ENCODE measurements around the gene STARD3NL. TPM values are rescaled to one million over a fixed set of nuclear protein-coding genes. Genes with fewer than 3 reads are reported as not detected.

The STARD3NL gene
- total and polyA plus RNA-seq, 10 of the 15 experiments (the other 5 are each of a cell fraction or from before 2014, with no cell fraction given): 66.1 to 133 (median 85.7) TPM

DNA sequence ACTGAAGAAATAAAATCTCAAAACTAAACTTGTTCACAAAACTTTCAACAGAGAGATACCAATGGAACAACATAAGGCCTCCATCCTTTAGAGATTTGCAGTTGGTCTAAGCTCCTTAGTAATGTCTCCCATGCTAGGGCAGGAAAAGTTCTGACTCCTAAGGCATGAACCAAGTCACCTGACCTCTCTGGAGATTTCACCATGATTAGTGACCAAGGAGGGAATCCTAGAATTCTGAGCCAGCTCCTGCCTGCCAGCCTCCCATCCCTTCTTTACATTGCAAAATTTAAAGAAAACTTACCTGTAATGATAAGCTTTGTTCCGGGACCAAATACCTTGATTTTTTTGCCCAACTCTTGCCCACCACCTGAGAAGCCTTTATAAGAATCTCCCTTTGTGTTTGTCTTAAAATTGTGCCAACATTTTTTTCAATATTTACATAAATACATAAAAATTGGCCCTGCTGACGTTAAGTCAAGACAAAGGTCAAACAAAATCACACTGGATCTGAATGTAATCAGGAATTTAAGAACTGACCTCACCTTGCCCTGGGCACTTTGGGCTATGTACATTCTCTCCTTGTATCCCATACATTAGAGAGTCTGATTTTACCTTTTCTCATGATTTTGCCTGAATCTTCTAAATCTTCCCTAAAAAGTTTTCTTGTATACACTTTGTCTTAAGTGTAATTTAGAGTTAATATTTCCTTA is 95.4 kb downstream of the STARD3NL start, which contains the start of gene TARP:
TSS of gene TARP (minus strand) at position 351 of the 710 bp plus-strand sequence.
- intact Hi-C loops (cut with micrococcal nuclease; ENCODE audit: unreplicated experiment): no loop called here
- Histone ChIP-seq H3K9ac (ENCODE audit: control insufficient read depth, insufficient read depth, low read length) (no peak within 1 kb of the TSS), H3K4me1 (ENCODE audit: control insufficient read depth, insufficient read depth, low read length) (peaks cover 6% of the 10 kb centered on the region; the same call in 1 of the 2 replicates), H3K79me2 (ENCODE audit: control insufficient read depth, insufficient read depth, low read length) (no peaks in the 10 kb centered on the region), H3K36me3 (ENCODE audit: control insufficient read depth in 2 of 2, insufficient read depth in 2 of 2, low read length in 1 of 2) (no peaks in the 10 kb centered on the region), H2AFZ (ENCODE audit: control insufficient read depth, low read depth, low read length) (no peak within 1 kb of the TSS), H3K27ac (ENCODE audit: control insufficient read depth, insufficient read depth) (no peak within 1 kb of the TSS), H3K9me3 (replicated peaks; ENCODE audit: control insufficient read depth, insufficient read depth, low read length) (no peaks in the 10 kb centered on the region), H3K4me2 (ENCODE audit: control insufficient read depth, insufficient read depth) (no peak within 1 kb of the TSS), H4K20me1 (ENCODE audit: control insufficient read depth, insufficient read depth) (no peaks in the 10 kb centered on the region), H3K27me3 (replicated peaks in 1 of 2; ENCODE audit: control insufficient read depth in 2 of 2, insufficient read depth in 2 of 2, low read length in 1 of 2) (no peaks in the 10 kb centered on the region), H3K4me3 (no peak within 1 kb of the TSS)
- ChIA-PET CTCF (interaction anchor here (0.6 to 2.7 kb wide), 10 partner anchors 8 to 1307 kb away, joined by 3 to 9 read pairs (median 4); no protein-coding TSS in a partner anchor), RAD21 (ENCODE audit: unreplicated experiment) (interaction anchor here (0.6 to 0.9 kb wide), 2 partner anchors 19 to 23 kb away, joined by 3 to 4 read pairs; no protein-coding TSS in a partner anchor), SMC1A (ENCODE audit: uncharacterized antibody, unreplicated experiment) (interaction anchor here (0.7 to 1.2 kb wide), 4 partner anchors 8 to 85 kb away, joined by 3 to 4 read pairs (median 4); no protein-coding TSS in a partner anchor), POLR2A (interaction anchor here (0.9 kb wide), 1 partner anchor 15 kb away, joined by 4 read pairs; no protein-coding TSS in a partner anchor)
- no peak for DNase-seq (ENCODE audit: low read depth, low spot score)
- WGBS (ENCODE audit: insufficient coverage, insufficient replicate concordance, low lambda C conversion rate, missing lambda C conversion rate): 16% methylated on average over 2 of the region's 2 CpGs
- in situ Hi-C loops (cut with MboI): no loop called here
- no peak for FAIRE-seq
- ATAC-seq: no peak
- BruUV-seq (replicated peaks): no TSS peak
- no peak for TF ChIP-seq SIN3A (IDR thresholded peaks at IDR 0.05; ENCODE audit: low read depth, low read length)
- TF ChIP-seq, protein P1, sequence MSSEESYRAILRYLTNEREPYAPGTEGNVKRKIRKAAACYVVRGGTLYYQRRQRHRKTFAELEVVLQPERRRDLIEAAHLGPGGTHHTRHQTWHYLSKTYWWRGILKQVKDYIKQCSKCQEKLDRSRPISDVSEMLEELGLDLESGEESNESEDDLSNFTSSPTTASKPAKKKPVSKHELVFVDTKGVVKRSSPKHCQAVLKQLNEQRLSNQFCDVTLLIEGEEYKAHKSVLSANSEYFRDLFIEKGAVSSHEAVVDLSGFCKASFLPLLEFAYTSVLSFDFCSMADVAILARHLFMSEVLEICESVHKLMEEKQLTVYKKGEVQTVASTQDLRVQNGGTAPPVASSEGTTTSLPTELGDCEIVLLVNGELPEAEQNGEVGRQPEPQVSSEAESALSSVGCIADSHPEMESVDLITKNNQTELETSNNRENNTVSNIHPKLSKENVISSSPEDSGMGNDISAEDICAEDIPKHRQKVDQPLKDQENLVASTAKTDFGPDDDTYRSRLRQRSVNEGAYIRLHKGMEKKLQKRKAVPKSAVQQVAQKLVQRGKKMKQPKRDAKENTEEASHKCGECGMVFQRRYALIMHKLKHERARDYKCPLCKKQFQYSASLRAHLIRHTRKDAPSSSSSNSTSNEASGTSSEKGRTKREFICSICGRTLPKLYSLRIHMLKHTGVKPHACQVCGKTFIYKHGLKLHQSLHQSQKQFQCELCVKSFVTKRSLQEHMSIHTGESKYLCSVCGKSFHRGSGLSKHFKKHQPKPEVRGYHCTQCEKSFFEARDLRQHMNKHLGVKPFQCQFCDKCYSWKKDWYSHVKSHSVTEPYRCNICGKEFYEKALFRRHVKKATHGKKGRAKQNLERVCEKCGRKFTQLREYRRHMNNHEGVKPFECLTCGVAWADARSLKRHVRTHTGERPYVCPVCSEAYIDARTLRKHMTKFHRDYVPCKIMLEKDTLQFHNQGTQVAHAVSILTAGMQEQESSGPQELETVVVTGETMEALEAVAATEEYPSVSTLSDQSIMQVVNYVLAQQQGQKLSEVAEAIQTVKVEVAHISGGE (CRISPR knock-in tag; IDR thresholded peaks at IDR 0.05): no peak
- no peak for TF ChIP-seq YBX1 (IDR thresholded peaks at IDR 0.05)
- TF ChIP-seq TAF1 (IDR thresholded peaks at IDR 0.05; ENCODE audit: borderline replicate concordance, low read depth, low read length): no peak
- TF ChIP-seq BHLHE40 (IDR thresholded peaks at IDR 0.05; ENCODE audit: borderline replicate concordance in 1 of 2, low read depth in 2 of 2, low read length in 1 of 2): no peak
- TF ChIP-seq FOXK2 (IDR thresholded peaks at IDR 0.05): no peak
- no peak for TF ChIP-seq IKZF1 (conservative IDR thresholded peaks at IDR 0.05)
- TF ChIP-seq NR2C2 (IDR thresholded peaks at IDR 0.05; ENCODE audit: borderline replicate concordance, control insufficient read depth, insufficient read length, low read depth): no peak
- no peak for TF ChIP-seq HCFC1 (IDR thresholded peaks at IDR 0.05; ENCODE audit: low read length)
- TF ChIP-seq, protein P2, sequence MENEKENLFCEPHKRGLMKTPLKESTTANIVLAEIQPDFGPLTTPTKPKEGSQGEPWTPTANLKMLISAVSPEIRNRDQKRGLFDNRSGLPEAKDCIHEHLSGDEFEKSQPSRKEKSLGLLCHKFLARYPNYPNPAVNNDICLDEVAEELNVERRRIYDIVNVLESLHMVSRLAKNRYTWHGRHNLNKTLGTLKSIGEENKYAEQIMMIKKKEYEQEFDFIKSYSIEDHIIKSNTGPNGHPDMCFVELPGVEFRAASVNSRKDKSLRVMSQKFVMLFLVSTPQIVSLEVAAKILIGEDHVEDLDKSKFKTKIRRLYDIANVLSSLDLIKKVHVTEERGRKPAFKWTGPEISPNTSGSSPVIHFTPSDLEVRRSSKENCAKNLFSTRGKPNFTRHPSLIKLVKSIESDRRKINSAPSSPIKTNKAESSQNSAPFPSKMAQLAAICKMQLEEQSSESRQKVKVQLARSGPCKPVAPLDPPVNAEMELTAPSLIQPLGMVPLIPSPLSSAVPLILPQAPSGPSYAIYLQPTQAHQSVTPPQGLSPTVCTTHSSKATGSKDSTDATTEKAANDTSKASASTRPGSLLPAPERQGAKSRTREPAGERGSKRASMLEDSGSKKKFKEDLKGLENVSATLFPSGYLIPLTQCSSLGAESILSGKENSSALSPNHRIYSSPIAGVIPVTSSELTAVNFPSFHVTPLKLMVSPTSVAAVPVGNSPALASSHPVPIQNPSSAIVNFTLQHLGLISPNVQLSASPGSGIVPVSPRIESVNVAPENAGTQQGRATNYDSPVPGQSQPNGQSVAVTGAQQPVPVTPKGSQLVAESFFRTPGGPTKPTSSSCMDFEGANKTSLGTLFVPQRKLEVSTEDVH (IDR thresholded peaks at IDR 0.05; ENCODE audit: low read depth, partially characterized antibody): no peak
- TF ChIP-seq DPF2 (IDR thresholded peaks at IDR 0.05): no peak
- no peak for TF ChIP-seq ESRRA (IDR thresholded peaks at IDR 0.05; ENCODE audit: low read length)
